Panc1 (cell line): ENCODE results near the gene CAMKMT.

Experiments used
- CTCF ChIP-seq: fragments of 450-650 bp; IDR thresholded peaks from 2 replicates; pipeline ENCODE4 v1.5.1; 2017; ENCODE audit warnings: mild to moderate bottlenecking
- SIN3A ChIP-seq: IDR thresholded peaks from 2 replicates; pipeline ENCODE4 v1.6.1; 2012; ENCODE audit warnings: low read depth, mild to moderate bottlenecking, low read length, moderate library complexity, borderline replicate concordance; ENCODE audit not compliant: insufficient read depth

GRCh38 chr2:44347526-44347925 lies 14.2 kb upstream of the CAMKMT start:
- no peak for TF ChIP-seq CTCF
- TF ChIP-seq SIN3A = no peak
